Hematopoietic multipotent progenitor cell treated with erythropoietin and hydrocortisone succinate and interleukin-3 and kit ligand, for 17 days (in vitro differentiated cells): ENCODE data around the gene DMD.
"Not testable (repeated sequence)": the region's sequence is repeated elsewhere in the genome, so short reads cannot be mapped to it uniquely, and the experiment has no call there.

Experiments
- DNase-seq: peaks from one replicate; pipeline ENCODE4 v3.0.0-alpha.2; 2015; ENCODE audit warnings: low spot score

Gene DMD

GRCh38 chrX:32852203-32852602 lies 359.1 kb downstream of the DMD start:
- no peak for DNase-seq

GRCh38 chrX:32851556-32851955 lies 359.8 kb downstream of the DMD start:
- no peak for DNase-seq

- no peak for DNase-seq
Observed at GRCh38 chrX:32847921-32848320, 363.4 kb downstream of the DMD start.

- DNase-seq, result no peak
Observed at GRCh38 chrX:32842053-32842452, 369.3 kb downstream of the DMD start.

- no peak for DNase-seq
Observed at GRCh38 chrX:32839781-32840180, 371.6 kb downstream of the DMD start.

GRCh38 chrX:32825009-32825408 lies 386.3 kb downstream of the DMD start:
- DNase-seq, result no peak

GRCh38 chrX:32804034-32804433 lies 407.3 kb downstream of the DMD start:
- DNase-seq, result no peak

GRCh38 chrX:32798990-32799389 lies 412.4 kb downstream of the DMD start:
- no peak for DNase-seq

- DNase-seq, result no peak
Observed at GRCh38 chrX:32788936-32789335, 422.4 kb downstream of the DMD start.

GRCh38 chrX:32780109-32780508 lies 431.2 kb downstream of the DMD start:
- DNase-seq, result no peak

- no peak for DNase-seq
Observed at GRCh38 chrX:32778965-32779364, 432.4 kb downstream of the DMD start.

- no peak for DNase-seq
Observed at GRCh38 chrX:32774966-32775365, 436.4 kb downstream of the DMD start.

GRCh38 chrX:32749070-32749469 lies 462.3 kb downstream of the DMD start:
- no peak for DNase-seq

GRCh38 chrX:32745323-32745722 lies 466.0 kb downstream of the DMD start:
- DNase-seq, result no peak

- no peak for DNase-seq
Observed at GRCh38 chrX:32744921-32745320, 466.4 kb downstream of the DMD start.

GRCh38 chrX:32741910-32742309 lies 469.4 kb downstream of the DMD start:
- no peak for DNase-seq

GRCh38 chrX:32708542-32708941 lies 502.8 kb downstream of the DMD start:
- DNase-seq, result no peak

- DNase-seq, result not testable (repeated sequence)
Observed at GRCh38 chrX:32705385-32705784, 506.0 kb downstream of the DMD start.

GRCh38 chrX:32687379-32687778 lies 524.0 kb downstream of the DMD start:
- no peak for DNase-seq

GRCh38 chrX:32678487-32678886 lies 532.9 kb downstream of the DMD start:
- no peak for DNase-seq

GRCh38 chrX:32673193-32673592 lies 538.2 kb downstream of the DMD start:
- DNase-seq, result no peak

GRCh38 chrX:32662516-32662915 lies 548.8 kb downstream of the DMD start:
- no peak for DNase-seq

- DNase-seq, result no peak
Observed at GRCh38 chrX:32644476-32645245, 566.7 kb downstream of the DMD start.

GRCh38 chrX:32642283-32642682 lies 569.1 kb downstream of the DMD start:
- DNase-seq, result no peak
